ENCODE results near the gene ANLN. TPM values are rescaled to one million over a fixed set of nuclear protein-coding genes. Genes with fewer than 3 reads are reported as not detected.
"Not testable (repeated sequence)": the region's sequence is repeated elsewhere in the genome, so short reads cannot be mapped to it uniquely, and the experiment has no call there.

Gene ANLN
- total RNA-seq, 2 experiments from 2014 or later, result 65.1 to 69.0 TPM

DNA sequence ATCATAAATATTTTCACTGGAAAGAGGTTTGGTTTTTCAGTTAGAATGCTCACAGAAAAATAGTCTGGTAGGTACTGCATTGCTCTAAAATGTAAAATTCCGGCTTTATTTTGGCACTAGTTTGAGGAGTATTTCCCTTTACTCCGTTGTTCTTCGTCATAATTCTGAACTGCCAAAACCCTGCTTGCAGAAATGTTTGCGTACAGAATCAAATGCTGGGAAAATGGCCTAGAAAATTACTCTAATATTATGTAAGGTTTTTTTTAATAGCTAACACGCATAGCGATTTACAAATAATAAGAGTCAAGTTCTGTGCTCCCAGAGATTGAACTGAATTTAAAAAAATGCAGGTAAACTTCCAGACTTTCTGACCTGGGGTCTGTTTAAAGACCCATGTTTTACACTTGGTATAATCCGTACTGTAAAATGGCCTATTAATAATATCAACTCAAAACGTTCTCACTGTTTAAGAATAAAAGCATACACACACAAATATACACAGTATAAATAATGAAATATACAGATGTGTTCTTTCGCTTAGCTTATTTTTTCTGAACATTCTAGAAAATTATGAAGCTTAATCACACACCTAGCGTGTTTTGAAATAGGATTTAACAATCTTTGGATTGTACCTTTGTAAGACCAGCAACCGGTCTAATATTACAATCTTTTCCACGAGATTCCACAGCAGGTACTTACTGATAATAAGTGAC, 23.5 kb upstream of the ANLN start:
- Mint-ChIP-seq H3K27ac (no peak overlapping the region), H3K36me3 (ENCODE audit: low read depth) (no peaks in the 10 kb centered on the region), H3K27me3 (peaks cover 32% of the 10 kb centered on the region), H3K4me1 (peaks cover 9% of the 10 kb centered on the region), H3K4me3 (peak overlapping the region; percentile 89), H3K9me3 (no peaks in the 10 kb centered on the region)
- ChIA-PET POLR2A (interaction anchor here (0.6 to 2.7 kb wide), 3 partner anchors 8 to 30 kb away, joined by 3 to 31 read pairs (median 3); partner anchors contain the start of gene ANLN), CTCF (interaction anchor here (0.7 to 3.2 kb wide), 9 partner anchors 9 to 78 kb away, joined by 3 to 77 read pairs (median 7); partner anchors contain the start of gene ANLN)
- DNase-seq, result no peak

DNA sequence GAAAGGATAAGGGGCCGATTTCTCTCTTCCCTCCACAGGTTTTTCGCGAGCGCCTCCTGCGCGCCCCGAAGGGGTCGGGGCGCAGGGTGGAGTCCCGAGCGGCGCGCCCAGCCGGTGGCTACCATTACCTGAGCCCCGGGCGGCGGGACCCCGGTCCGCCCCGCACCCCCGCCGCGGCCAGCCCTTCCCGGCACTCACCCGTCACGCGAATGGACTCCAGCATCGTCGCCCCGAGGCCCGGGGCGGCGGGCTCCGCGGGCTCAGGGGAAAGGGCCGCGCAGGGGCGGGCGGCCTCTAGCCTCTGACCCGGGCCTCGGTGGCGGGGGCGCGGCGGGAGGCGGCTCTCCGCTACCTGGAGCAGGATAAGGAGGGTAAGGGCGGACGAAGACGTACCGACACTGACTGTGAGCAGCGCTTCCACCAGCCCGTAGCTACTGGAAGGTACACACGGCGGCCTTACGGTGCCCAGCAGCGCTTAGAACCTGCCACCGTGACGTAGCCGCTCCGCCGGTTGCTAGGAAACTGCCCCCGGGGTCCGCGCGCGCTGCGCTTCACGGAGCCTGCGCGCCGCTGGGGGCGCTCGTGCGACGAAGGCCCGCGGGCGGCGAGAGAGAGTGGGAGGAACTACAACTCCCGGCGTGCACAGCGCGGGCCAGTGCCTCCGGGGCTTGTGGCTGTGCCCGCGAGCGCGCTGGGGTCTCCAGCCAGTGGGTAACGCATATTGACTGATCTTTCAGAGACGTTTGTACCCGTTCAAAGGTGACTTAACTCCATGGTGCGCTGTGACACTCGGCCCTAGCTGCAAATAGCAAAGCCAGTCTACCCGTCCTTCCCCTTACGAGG, 22.7 kb upstream of the ANLN start:
- peak; percentile 93 for DNase-seq
- Mint-ChIP-seq H3K27ac (no peak overlapping the region), H3K4me3 (peak overlapping the region; percentile 89), H3K4me1 (peaks cover 9% of the 10 kb centered on the region), H3K27me3 (peaks cover 39% of the 10 kb centered on the region), H3K9me3 (no peaks in the 10 kb centered on the region), H3K36me3 (ENCODE audit: low read depth) (no peaks in the 10 kb centered on the region)
- ChIA-PET CTCF (interaction anchor here (0.6 to 3.2 kb wide), 16 partner anchors 10 to 82 kb away, joined by 3 to 77 read pairs (median 4); partner anchors contain the start of gene ANLN), POLR2A (interaction anchor here (0.6 to 2.7 kb wide), 6 partner anchors 9 to 672 kb away, joined by 3 to 31 read pairs (median 3); partner anchors contain the start of genes ANLN and HERPUD2)

DNA sequence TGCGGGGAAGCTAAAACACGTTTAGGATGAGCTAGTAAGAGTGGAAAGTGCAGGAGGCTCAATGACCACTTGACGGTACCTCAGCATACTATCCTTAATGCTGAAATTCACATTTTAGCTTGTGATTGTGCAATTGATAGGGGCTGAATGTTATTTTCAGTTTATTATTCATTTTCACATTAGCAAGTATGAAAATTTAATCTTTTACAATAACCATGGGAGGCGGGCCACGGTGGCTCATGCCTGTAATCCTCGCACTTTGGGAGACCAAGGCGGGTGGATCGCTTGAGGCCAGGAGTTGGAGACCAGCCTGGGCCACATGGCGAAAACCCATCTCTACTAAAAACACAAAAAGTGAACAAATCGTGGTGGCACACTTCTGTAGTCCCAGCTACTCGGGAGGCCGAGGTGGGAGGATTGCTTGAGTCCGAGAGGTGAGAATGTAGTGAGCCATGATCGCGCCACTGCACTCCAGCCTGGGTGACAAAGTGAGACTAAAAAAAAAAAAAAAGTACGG, 22.0 kb upstream of the ANLN start:
- no peaks in the 10 kb centered on the region for H3K36me3 Mint-ChIP-seq (ENCODE audit: low read depth)
- ChIA-PET POLR2A (interaction anchor here (1.0 to 2.7 kb wide), 4 partner anchors 11 to 673 kb away, joined by 3 to 31 read pairs (median 4); partner anchors contain the start of genes ANLN and HERPUD2), CTCF (interaction anchor here (0.6 to 3.2 kb wide), 12 partner anchors 10 to 83 kb away, joined by 3 to 77 read pairs (median 6); partner anchors contain the start of gene ANLN)
- H3K4me1 Mint-ChIP-seq, result peaks cover 9% of the 10 kb centered on the region
- no peak for DNase-seq
- peaks cover 39% of the 10 kb centered on the region for H3K27me3 Mint-ChIP-seq
- H3K4me3 Mint-ChIP-seq, result peak overlapping the region; percentile 89
- H3K27ac Mint-ChIP-seq, result no peak overlapping the region
- H3K9me3 Mint-ChIP-seq, result no peaks in the 10 kb centered on the region

GRCh38 chr7:36368496-36368895, 21.2 kb upstream of the ANLN start:
- CTCF ChIA-PET, result interaction anchor here (1.4 to 3.2 kb wide), 3 partner anchors 10 to 42 kb away, joined by 3 to 77 read pairs (median 10); partner anchors contain the start of gene ANLN
- DNase-seq, result no peak
- peaks cover 40% of the 10 kb centered on the region for H3K27me3 Mint-ChIP-seq
- POLR2A ChIA-PET, result interaction anchor here (2.7 kb wide), 1 partner anchor 22 kb away, joined by 31 read pairs; the partner anchor contains the start of gene ANLN
- no peaks in the 10 kb centered on the region for H3K36me3 Mint-ChIP-seq (ENCODE audit: low read depth)
- H3K4me1 Mint-ChIP-seq, result peaks cover 9% of the 10 kb centered on the region
- H3K4me3 Mint-ChIP-seq, result peak overlapping the region; percentile 2
- H3K9me3 Mint-ChIP-seq, result no peaks in the 10 kb centered on the region
- H3K27ac Mint-ChIP-seq, result no peak overlapping the region

- no peaks in the 10 kb centered on the region for H3K9me3 Mint-ChIP-seq
- no peaks in the 10 kb centered on the region for H3K36me3 Mint-ChIP-seq (ENCODE audit: low read depth)
- no peak overlapping the region for H3K27ac Mint-ChIP-seq
- DNase-seq, result no peak
- peaks cover 40% of the 10 kb centered on the region for H3K27me3 Mint-ChIP-seq
- POLR2A ChIA-PET, result interaction anchor here (1.2 to 1.3 kb wide), 2 partner anchors 20 to 21 kb away, joined by 3 to 4 read pairs; no protein-coding TSS in a partner anchor
- H3K4me3 Mint-ChIP-seq, result no peak overlapping the region
- CTCF ChIA-PET, result interaction anchor here (3.2 kb wide), 1 partner anchor 21 kb away, joined by 77 read pairs; the partner anchor contains the start of gene ANLN
- peaks cover 9% of the 10 kb centered on the region for H3K4me1 Mint-ChIP-seq
Observed at GRCh38 chr7:36369171-36369570, 20.5 kb upstream of the ANLN start.

DNA sequence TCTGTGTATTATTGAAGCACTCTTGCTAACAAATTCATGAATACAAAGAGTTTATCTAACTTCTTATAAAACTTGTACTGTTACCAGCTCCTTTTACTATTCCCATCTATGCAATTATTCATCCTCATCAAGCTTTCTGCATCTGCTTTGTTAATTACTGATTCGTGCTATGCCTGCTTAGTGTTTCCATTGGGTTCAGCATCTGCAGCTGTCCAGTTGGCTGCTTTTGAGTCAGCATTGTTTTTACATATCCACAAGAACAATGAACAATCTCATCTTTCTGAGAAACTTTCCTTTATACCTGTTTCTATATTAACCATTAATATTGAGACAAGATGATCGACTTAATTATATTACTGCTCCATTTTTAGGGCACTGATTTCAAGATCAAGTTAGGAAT, 19.6 kb upstream of the ANLN start:
- DNase-seq, result no peak
- Mint-ChIP-seq H3K27ac (no peak overlapping the region), H3K36me3 (ENCODE audit: low read depth) (no peaks in the 10 kb centered on the region), H3K27me3 (peaks cover 37% of the 10 kb centered on the region), H3K4me3 (no peak overlapping the region), H3K4me1 (peaks cover 9% of the 10 kb centered on the region), H3K9me3 (no peaks in the 10 kb centered on the region)
- CTCF ChIA-PET, result no interaction called here
- POLR2A ChIA-PET, result interaction anchor here (1.2 to 1.3 kb wide), 2 partner anchors 19 to 20 kb away, joined by 3 to 4 read pairs; no protein-coding TSS in a partner anchor

GRCh38 chr7:36372156-36372555, 17.5 kb upstream of the ANLN start:
- H3K27me3 Mint-ChIP-seq, result peaks cover 44% of the 10 kb centered on the region
- H3K9me3 Mint-ChIP-seq, result peaks cover 2% of the 10 kb centered on the region
- ChIA-PET CTCF (no interaction called here), POLR2A (no interaction called here)
- no peaks in the 10 kb centered on the region for H3K36me3 Mint-ChIP-seq (ENCODE audit: low read depth)
- no peak for DNase-seq
- H3K4me3 Mint-ChIP-seq, result no peak overlapping the region
- peaks cover 6% of the 10 kb centered on the region for H3K4me1 Mint-ChIP-seq
- no peak overlapping the region for H3K27ac Mint-ChIP-seq

DNA sequence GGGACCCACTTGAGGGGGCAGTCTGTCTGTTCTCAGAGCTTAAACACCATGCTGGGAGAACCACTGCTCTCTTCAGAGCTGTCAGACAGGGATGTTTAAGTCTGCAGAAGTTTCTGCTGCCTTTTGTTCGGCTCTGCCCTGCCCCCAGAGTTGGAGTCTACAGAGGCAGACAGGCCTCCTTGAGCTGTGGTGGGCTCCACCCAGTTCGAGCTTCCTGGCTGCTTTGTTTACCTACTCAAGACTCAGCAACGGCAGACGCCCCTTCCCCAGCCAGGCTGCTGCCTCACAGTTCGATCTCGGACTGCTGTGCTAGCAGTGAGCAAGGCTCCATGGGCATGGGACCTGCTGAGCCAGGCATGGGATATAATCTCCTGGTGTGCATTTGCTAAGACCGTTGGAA, 11.1 kb upstream of the ANLN start:
- peak overlapping the region; percentile 25 for H3K27ac Mint-ChIP-seq
- peak; percentile 28 for DNase-seq
- not testable (repeated sequence) for H3K36me3 Mint-ChIP-seq (ENCODE audit: low read depth); H3K9me3 Mint-ChIP-seq; H3K4me3 Mint-ChIP-seq
- H3K4me1 Mint-ChIP-seq, result peaks cover 15% of the 10 kb centered on the region
- peaks cover 40% of the 10 kb centered on the region for H3K27me3 Mint-ChIP-seq
- CTCF ChIA-PET, result interaction anchor here (0.8 to 1.5 kb wide), 2 partner anchors 10 to 11 kb away, joined by 3 to 10 read pairs; no protein-coding TSS in a partner anchor
- POLR2A ChIA-PET, result interaction anchor here (1.0 to 2.6 kb wide), 2 partner anchors 11 to 12 kb away, joined by 3 to 21 read pairs; partner anchors contain the start of gene ANLN

DNA sequence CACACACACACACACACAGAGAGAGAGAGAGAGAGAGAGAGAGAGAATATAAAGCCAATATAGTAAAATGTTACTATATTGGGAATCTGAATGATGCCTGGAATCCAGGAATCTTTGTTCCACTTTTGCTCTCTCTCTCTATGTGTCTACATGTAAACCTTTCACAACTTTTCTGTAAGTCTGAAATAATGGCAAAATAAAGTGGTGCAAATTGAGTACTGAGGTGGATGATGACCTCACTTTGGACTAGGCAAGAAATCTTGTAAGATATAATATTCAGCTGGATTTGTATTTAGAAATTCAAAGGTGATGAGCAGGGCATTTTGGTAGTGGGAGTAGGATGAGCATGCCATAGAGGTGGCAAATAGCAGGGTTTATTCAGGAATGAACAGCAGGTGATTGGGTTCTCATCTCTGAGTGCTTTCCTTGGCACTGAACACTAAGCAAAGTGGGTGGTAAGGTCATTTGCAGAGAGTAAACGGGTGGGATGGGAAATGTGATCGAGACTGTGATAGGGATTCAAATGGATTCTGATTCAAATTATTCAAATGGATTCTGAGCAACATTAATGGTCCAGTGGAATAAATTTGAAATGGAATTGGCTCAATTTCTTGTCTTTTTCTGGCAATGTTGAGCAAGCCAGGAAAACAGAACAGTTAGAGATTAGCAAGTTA, 9.7 kb upstream of the ANLN start:
- Mint-ChIP-seq H3K36me3 (ENCODE audit: low read depth) (peaks cover 4% of the 10 kb centered on the region), H3K27ac (no peak overlapping the region), H3K27me3 (peaks cover 38% of the 10 kb centered on the region), H3K4me1 (peaks cover 15% of the 10 kb centered on the region), H3K9me3 (peaks cover 7% of the 10 kb centered on the region), H3K4me3 (no peak overlapping the region)
- ChIA-PET CTCF (interaction anchor here (0.6 to 0.8 kb wide), 2 partner anchors 12 to 76 kb away, joined by 3 read pairs; a partner anchor contains a TSS), POLR2A (interaction anchor here (1.1 to 2.6 kb wide), 3 partner anchors 10 to 12 kb away, joined by 3 to 21 read pairs (median 6); partner anchors contain the start of gene ANLN)
- DNase-seq, result no peak

- Mint-ChIP-seq H3K9me3 (peaks cover 7% of the 10 kb centered on the region), H3K4me3 (no peak overlapping the region), H3K4me1 (peaks cover 15% of the 10 kb centered on the region), H3K36me3 (ENCODE audit: low read depth) (peaks cover 4% of the 10 kb centered on the region), H3K27me3 (peaks cover 30% of the 10 kb centered on the region), H3K27ac (no peak overlapping the region)
- CTCF ChIA-PET, result no interaction called here
- no peak for DNase-seq
- POLR2A ChIA-PET, result interaction anchor here (1.1 to 1.3 kb wide), 2 partner anchors 9 to 11 kb away, joined by 3 to 6 read pairs; partner anchors contain the start of gene ANLN
Observed at GRCh38 chr7:36381056-36381455, 8.6 kb upstream of the ANLN start.

DNA sequence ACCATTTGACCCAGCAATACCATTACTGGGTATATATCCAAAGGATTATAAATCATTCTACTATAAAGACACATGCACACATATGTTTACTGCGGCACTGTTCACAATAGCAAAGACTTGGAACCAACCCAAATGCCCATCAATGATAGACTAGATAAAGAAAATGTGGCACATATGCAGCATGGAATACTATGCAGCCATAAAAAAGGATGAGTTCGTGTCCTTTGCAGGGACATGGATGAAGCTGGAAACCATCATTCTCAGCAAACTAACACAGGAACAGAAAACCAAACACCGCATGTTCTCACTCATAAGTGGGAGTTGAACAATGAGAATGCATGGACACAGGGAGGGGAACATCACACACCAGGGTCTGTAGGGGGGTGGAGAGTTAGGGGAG, 6.4 kb upstream of the ANLN start:
- Mint-ChIP-seq H3K4me1 (peaks cover 11% of the 10 kb centered on the region), H3K27me3 (peaks cover 15% of the 10 kb centered on the region)
- H3K9me3 Mint-ChIP-seq; DNase-seq; H3K27ac Mint-ChIP-seq; H3K4me3 Mint-ChIP-seq; POLR2A ChIA-PET; H3K36me3 Mint-ChIP-seq (ENCODE audit: low read depth); CTCF ChIA-PET: not testable (repeated sequence)

DNA sequence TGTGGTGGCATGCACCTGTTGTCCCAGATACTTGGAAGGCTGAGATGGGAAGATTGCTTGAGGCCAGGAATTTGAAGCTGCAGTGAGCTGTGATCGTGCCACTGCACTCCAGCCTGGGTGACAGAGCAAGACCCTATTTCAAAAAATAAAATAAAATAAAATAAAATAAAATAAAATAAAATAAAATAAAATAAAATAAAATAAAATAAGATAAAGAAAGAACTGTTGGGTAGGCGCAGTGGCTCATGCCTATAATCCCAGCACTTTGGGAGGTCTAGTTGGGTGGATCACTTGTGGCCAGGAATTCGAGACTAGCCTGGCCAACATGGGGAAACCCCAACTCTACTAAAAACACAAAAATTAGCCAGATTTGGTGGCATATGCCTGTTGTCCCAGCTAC, 4.0 kb upstream of the ANLN start:
- CTCF ChIA-PET, H3K27ac Mint-ChIP-seq: not testable (repeated sequence)

More for the DNA sequence above, 4.0 kb upstream of the ANLN start:
- H3K9me3 Mint-ChIP-seq; H3K36me3 Mint-ChIP-seq (ENCODE audit: low read depth); H3K4me1 Mint-ChIP-seq; H3K4me3 Mint-ChIP-seq; POLR2A ChIA-PET; DNase-seq; H3K27me3 Mint-ChIP-seq: not testable (repeated sequence)
